K562 (cell line): Measurements from ENCODE around the gene SND1.

Experiments
- BHLHE40 ChIP-seq: IDR thresholded peaks from 2 replicates; pipeline ENCODE4 v1.6.1; 2011; ENCODE audit warnings: low read length, improper control_type of control experiment
- BRF1 ChIP-seq: IDR thresholded peaks from 3 replicates; pipeline ENCODE4 v1.6.1; 2011; ENCODE audit warnings: borderline replicate concordance, mild to moderate bottlenecking; ENCODE audit not compliant: insufficient read length; ENCODE audit errors: extremely low read depth
- CAMTA2 ChIP-seq: fragments of 250-450 bp; sonication (Bioruptor Pico); conservative IDR thresholded peaks from 2 replicates; pipeline ENCODE4 v1.5.1; 2022
- CHD4 ChIP-seq: fragments of 200-600 bp; sonication (generic); IDR thresholded peaks from 3 replicates; pipeline ENCODE4 v1.6.1; 2012; ENCODE audit warnings: low read depth, mild to moderate bottlenecking, mixed read lengths, low read length, inconsistent platforms; ENCODE audit not compliant: insufficient read depth, insufficient replicate concordance, poor library complexity, severe bottlenecking
- ESRRA ChIP-seq: fragments of 450-650 bp; IDR thresholded peaks from 2 replicates; pipeline ENCODE4 v1.6.1; 2014; ENCODE audit warnings: low read depth, mild to moderate bottlenecking, moderate library complexity, borderline replicate concordance
- GATA2 ChIP-seq: sonication (generic); formaldehyde crosslinking; IDR thresholded peaks from 2 replicates; pipeline ENCODE4 v1.4.0; 2020; ENCODE audit warnings: mild to moderate bottlenecking, missing genetic modification reagents
- KDM5B ChIP-seq: fragments of 200-600 bp; sonication (generic); IDR thresholded peaks from 2 replicates; pipeline ENCODE4 v1.6.1; 2012; ENCODE audit warnings: low read depth, mild to moderate bottlenecking, moderate library complexity, low read length, control low read depth, inconsistent platforms; ENCODE audit not compliant: insufficient replicate concordance
- MLX ChIP-seq, 2 experiments: fragments of 450-650 bp in 1 of 2; sonication (generic) in 1 of 2; formaldehyde crosslinking; conservative IDR thresholded peaks; 2 replicates each; pipeline versions ENCODE4 v1.4.0 to v1.8.1; 2020 to 2022; ENCODE audit warnings: mild to moderate bottlenecking in 1 of 2, missing genetic modification reagents in 1 of 2
- POLR3A ChIP-seq: IDR thresholded peaks from 2 replicates; pipeline ENCODE4 v1.6.1; 2011; ENCODE audit warnings: borderline replicate concordance, mild to moderate bottlenecking, moderate library complexity; ENCODE audit not compliant: insufficient read length, insufficient read depth; ENCODE audit errors: extremely low read depth
- SMAD1 ChIP-seq: fragments of 150-350 bp; IDR thresholded peaks from 2 replicates; pipeline ENCODE4 v1.6.1; 2014; ENCODE audit warnings: low read length, low read depth; ENCODE audit not compliant: partially characterized antibody
- SMC3 ChIP-seq: conservative IDR thresholded peaks from 2 replicates; pipeline ENCODE4 v1.6.1; 2011; ENCODE audit warnings: low read depth, low read length, improper control_type of control experiment; ENCODE audit not compliant: insufficient read depth
- TAF1 ChIP-seq: IDR thresholded peaks from 2 replicates; pipeline ENCODE4 v1.6.1; 2011; ENCODE audit warnings: mild to moderate bottlenecking, low read length, moderate library complexity; ENCODE audit not compliant: insufficient read depth, control insufficient read depth, severe bottlenecking; ENCODE audit errors: extremely low read depth
- U2AF2 ChIP-seq: fragments of 200-400 bp; formaldehyde crosslinking; optimal IDR thresholded peaks from 2 replicates; pipeline ENCODE3; 2017; ENCODE audit warnings: low read depth, mild to moderate bottlenecking, low read length
- USF1 ChIP-seq: sonication (generic); formaldehyde crosslinking; IDR thresholded peaks from 2 replicates; pipeline ENCODE4 v1.9.0; 2022; ENCODE audit warnings: mild to moderate bottlenecking, missing genetic modification reagents

GRCh38 chr7:128019288-128019687, 367.3 kb downstream of the SND1 start:
- TF ChIP-seq BHLHE40: no peak
- no peak for TF ChIP-seq CHD4
- TF ChIP-seq U2AF2: no peak
- TF ChIP-seq ESRRA: no peak
- no peak for TF ChIP-seq POLR3A
- no peak for TF ChIP-seq KDM5B
- TF ChIP-seq BRF1: no peak
- no peak for TF ChIP-seq USF1 (CRISPR knock-in tag)
- no peak for TF ChIP-seq CAMTA2 (CRISPR knock-in tag)
- TF ChIP-seq SMC3: no peak
- TF ChIP-seq TAF1: no peak
- TF ChIP-seq MLX (CRISPR knock-in tag; conservative IDR thresholded peaks at IDR 0.05): no peak
- no peak for TF ChIP-seq GATA2 (CRISPR knock-in tag)
- TF ChIP-seq SMAD1: no peak
